Activated T-helper 2 cell treated with anti-CD3 and anti-CD28 coated beads, Interferon-gamma antibody, Interleukin-2, Interleukin-4, amounts not matched to agents 10 μg/mL and 5 μg/mL and 100 μg/mL, durations not matched to agents 14 hours and 24 hours and 36 hours (primary cell): ENCODE measurements around the gene TCP10L. TPM values are rescaled to one million over a fixed set of nuclear protein-coding genes. Genes with fewer than 3 reads are reported as not detected.

ENCODE experiments used
- DNase-seq: peaks from one replicate; pipeline ENCODE4 v3.0.0; 2021; ENCODE audit warnings: low spot score
- H3K27ac Mint-ChIP-seq: one replicate; pipeline ENCODE4 v1.8.0; 2021; ENCODE audit warnings: mixed read lengths
- H3K27me3 Mint-ChIP-seq: one replicate; pipeline ENCODE4 v1.8.0; 2021; ENCODE audit warnings: low read depth, mixed read lengths
- H3K36me3 Mint-ChIP-seq: one replicate; pipeline ENCODE4 v1.8.0; 2021; ENCODE audit warnings: low read depth, mixed read lengths
- H3K4me1 Mint-ChIP-seq: one replicate; pipeline ENCODE4 v1.8.0; 2021; ENCODE audit warnings: low read depth, mixed read lengths
- H3K4me3 Mint-ChIP-seq: one replicate; pipeline ENCODE4 v1.8.0; 2021; ENCODE audit warnings: low read depth, mild to moderate bottlenecking, moderate library complexity, mixed read lengths
- H3K9me3 Mint-ChIP-seq: one replicate; pipeline ENCODE4 v1.8.0; 2021; ENCODE audit warnings: mixed read lengths
- intact Hi-C: fragments of 100-400 bp; cut with micrococcal nuclease; formaldehyde crosslinking; loops from one replicate; pipeline ENCODE4 v1.15.1; 2023
- total RNA-seq: library from RNA; stranded (reverse); gene quantifications from 2 replicates; pipeline ENCODE4 v1.2.3, GENCODE V29; 2022

TCP10L gene
- total RNA-seq, 1 donor from 2014 or later: 1.3 TPM

DNA sequence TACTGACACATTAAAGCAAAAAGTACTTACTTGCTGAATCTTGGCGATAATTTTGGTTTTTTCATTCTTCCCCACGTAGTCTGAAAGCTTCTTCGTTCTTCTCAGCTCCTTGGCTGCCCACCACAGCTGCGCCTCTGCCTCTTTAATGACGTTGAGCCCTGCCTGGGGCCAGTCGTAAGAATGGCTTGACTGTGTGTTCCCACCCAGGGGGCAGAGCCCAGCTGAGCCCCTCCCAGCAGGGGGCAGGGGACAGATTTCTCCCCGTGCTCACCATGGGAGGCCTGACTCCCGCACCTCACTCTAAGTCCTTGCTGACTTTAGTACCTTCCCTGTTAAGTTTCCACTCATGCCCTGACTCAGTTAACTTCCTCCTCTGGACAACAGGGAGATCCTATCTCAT is 17.8 kb upstream of the TCP10L start:
- no peaks in the 10 kb centered on the region for H3K4me1 Mint-ChIP-seq
- no peaks in the 10 kb centered on the region for H3K9me3 Mint-ChIP-seq
- H3K27ac Mint-ChIP-seq: no peak overlapping the region
- no peak for DNase-seq
- H3K27me3 Mint-ChIP-seq: no peaks in the 10 kb centered on the region
- peaks cover 54% of the 10 kb centered on the region for H3K36me3 Mint-ChIP-seq
- intact Hi-C loops: loop anchor here (5.0 kb wide), 1 partner anchor 36 kb away; no protein-coding TSS in a partner anchor
- no peak overlapping the region for H3K4me3 Mint-ChIP-seq

DNA sequence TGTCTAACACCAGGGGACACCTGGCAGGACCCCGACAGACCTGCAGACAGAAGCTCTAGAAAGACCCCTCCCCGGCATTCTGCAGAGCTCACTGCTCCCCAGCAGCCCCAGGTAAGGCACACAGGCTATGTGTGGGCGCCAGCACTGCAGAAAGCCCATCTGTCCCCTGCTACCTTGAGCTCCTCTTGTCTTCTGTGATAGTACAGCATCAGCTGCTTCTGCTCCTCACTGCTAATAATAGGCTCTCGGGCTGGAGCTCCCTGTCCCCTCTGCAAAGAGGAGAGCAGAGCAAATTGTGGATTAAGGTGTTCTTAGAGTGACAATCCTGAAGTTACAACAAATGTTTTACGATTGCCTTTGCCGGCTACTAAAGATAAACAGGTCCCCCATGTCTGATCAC is 16.8 kb upstream of the TCP10L start:
- intact Hi-C loops: loop anchor here (5.0 kb wide), 1 partner anchor 35 kb away; no protein-coding TSS in a partner anchor
- Mint-ChIP-seq H3K36me3 (peaks cover 47% of the 10 kb centered on the region), H3K4me1 (no peaks in the 10 kb centered on the region), H3K4me3 (no peak overlapping the region), H3K27ac (no peak overlapping the region), H3K27me3 (no peaks in the 10 kb centered on the region), H3K9me3 (no peaks in the 10 kb centered on the region)
- no peak for DNase-seq

DNA sequence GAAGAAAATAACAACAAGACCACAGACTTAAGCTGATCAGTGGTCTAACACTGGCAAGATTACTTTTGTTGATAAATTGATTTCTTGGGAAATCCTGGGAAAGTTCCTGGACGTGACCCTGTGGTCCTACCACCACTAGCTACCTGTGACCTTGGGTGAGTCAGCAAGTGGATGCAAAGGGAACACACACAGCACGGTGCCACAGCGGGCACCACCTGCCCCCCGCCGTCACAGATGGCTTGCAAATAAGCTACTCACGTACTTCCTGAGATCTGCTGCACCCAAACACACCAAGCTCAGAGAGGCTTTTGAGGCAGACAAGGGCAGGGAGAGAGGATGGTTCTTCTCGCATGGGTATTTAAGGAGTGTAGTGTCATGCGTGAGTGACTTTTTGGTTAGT is 14.2 kb upstream of the TCP10L start:
- intact Hi-C loops: no loop called here
- peaks cover 27% of the 10 kb centered on the region for H3K36me3 Mint-ChIP-seq
- no peaks in the 10 kb centered on the region for H3K9me3 Mint-ChIP-seq
- no peak for DNase-seq
- H3K27ac Mint-ChIP-seq: no peak overlapping the region
- no peaks in the 10 kb centered on the region for H3K27me3 Mint-ChIP-seq
- peaks cover 3% of the 10 kb centered on the region for H3K4me1 Mint-ChIP-seq
- H3K4me3 Mint-ChIP-seq: no peak overlapping the region

DNA sequence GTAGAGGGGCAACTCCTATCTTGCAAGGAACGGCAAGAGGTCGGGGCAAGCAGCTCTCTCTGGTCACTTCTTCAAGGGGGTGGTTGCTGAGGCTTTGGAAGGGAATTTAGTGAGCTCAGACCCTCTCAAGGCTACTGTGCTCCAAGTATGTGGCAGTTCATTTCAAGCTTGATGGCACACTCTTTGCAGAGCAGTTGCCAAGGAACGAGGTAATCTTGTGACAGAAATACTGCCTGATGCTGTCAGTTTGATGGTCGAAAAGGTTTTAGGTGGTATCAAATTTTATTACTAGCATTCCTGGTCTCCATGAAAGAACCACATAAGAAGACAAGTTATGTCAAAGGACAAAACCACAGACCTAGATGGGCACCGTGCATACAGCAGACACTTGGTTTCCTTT is 13.8 kb upstream of the TCP10L start:
- intact Hi-C loops: no loop called here
- H3K27ac Mint-ChIP-seq: no peak overlapping the region
- no peak overlapping the region for H3K4me3 Mint-ChIP-seq
- no peak for DNase-seq
- H3K27me3 Mint-ChIP-seq: no peaks in the 10 kb centered on the region
- peaks cover 23% of the 10 kb centered on the region for H3K36me3 Mint-ChIP-seq
- peaks cover 3% of the 10 kb centered on the region for H3K4me1 Mint-ChIP-seq
- H3K9me3 Mint-ChIP-seq: no peaks in the 10 kb centered on the region

DNA sequence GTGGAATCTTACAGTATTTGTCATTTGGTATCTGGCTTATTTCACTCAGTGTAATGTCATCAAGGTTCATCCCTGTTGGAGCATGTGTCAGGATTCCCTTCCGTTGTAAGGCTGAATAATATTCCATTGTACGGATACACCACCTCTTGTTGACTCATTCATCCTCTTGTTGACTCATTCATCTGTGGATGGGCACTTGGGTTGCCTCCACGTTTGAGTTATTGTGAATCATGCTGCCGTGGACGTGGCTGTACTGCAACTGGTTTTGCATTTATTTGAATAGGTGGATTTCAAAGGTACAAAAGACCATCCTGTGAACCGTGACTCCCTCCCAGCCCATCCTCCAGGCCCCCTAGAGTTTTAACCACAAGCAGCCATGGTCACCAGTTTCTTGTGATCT is 11.9 kb upstream of the TCP10L start:
- H3K27ac Mint-ChIP-seq: no peak overlapping the region
- intact Hi-C loops: no loop called here
- no peak for DNase-seq
- peaks cover 6% of the 10 kb centered on the region for H3K36me3 Mint-ChIP-seq
- no peaks in the 10 kb centered on the region for H3K9me3 Mint-ChIP-seq
- no peak overlapping the region for H3K4me3 Mint-ChIP-seq
- H3K4me1 Mint-ChIP-seq: peaks cover 3% of the 10 kb centered on the region
- no peaks in the 10 kb centered on the region for H3K27me3 Mint-ChIP-seq

DNA sequence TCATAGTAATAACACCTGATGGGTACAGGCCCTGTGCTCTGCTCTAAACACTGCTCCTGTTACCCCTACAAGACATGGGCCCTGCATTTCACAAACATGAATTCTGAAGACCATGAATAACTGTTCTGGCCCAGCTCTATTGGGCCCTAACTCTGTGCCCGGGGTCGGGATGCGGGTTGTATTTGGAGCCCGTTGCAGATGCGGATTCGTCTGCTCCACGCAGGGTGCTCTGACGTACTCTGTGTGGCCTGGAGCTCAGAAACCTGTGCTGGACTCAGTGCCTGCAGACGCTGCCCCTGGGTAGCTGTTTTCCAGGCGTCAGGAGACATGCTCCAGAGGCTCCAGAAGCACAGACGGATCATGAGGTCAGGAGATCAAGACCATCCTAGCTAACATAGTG is 10.1 kb upstream of the TCP10L start:
- no peaks in the 10 kb centered on the region for H3K27me3 Mint-ChIP-seq
- H3K27ac Mint-ChIP-seq: no peak overlapping the region
- H3K4me1 Mint-ChIP-seq: peaks cover 3% of the 10 kb centered on the region
- H3K9me3 Mint-ChIP-seq: no peaks in the 10 kb centered on the region
- no peak for DNase-seq
- intact Hi-C loops: no loop called here
- no peak overlapping the region for H3K4me3 Mint-ChIP-seq
- peaks cover 4% of the 10 kb centered on the region for H3K36me3 Mint-ChIP-seq

DNA sequence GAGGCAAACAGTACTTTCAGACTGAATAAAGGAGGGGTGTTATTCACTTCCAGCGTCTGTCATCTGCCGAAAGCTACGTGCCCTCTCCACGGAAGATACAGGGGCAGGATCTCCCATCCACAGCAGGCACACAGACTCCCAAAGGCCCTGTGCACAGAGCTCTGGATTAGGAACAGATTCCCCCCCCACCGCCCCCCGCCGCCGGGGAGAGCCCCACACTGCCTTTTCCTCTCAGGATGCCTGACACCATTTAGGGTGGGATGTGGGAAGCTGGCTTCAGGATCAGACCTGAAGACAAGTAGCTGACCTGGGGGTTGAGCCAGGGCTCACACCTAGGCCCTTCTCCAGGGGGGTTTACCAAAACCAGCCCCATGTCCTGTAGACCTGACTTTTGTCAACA is 8.4 kb upstream of the TCP10L start:
- Mint-ChIP-seq H3K36me3 (no peaks in the 10 kb centered on the region), H3K9me3 (no peaks in the 10 kb centered on the region), H3K4me1 (peaks cover 3% of the 10 kb centered on the region), H3K4me3 (no peak overlapping the region), H3K27ac (no peak overlapping the region), H3K27me3 (no peaks in the 10 kb centered on the region)
- intact Hi-C loops: no loop called here
- no peak for DNase-seq

DNA sequence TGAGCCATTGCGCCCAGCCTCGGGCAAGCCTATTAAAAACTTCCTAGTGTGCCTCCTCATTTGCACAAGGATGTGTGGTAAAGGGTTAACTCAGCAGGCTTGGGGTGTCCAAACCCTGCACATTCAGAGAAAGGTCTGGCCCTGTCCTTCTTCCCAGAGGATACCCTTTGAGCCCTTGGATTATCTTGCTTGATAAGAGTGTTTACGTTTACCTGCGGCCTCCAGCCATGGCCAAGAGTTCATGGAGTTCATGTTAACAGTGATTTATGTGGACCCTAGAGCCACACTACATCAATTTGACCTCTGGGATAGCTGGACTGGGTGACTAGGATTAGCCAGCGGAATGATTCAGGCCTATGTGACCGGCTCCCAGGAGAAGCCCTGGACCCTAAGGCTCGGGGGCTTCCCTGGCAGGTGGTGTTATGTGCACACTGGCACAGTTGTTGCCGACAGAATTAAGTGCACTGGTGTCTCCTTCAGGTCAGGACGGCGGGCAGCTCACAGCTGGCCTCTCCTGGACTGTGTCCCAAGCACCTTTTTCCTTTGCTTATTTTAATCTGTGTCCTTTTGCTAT is 7.7 kb upstream of the TCP10L start:
- H3K27ac Mint-ChIP-seq: no peak overlapping the region
- H3K4me1 Mint-ChIP-seq: peaks cover 3% of the 10 kb centered on the region
- DNase-seq: no peak
- intact Hi-C loops: no loop called here
- H3K4me3 Mint-ChIP-seq: no peak overlapping the region
- no peaks in the 10 kb centered on the region for H3K36me3 Mint-ChIP-seq
- H3K27me3 Mint-ChIP-seq: no peaks in the 10 kb centered on the region
- H3K9me3 Mint-ChIP-seq: no peaks in the 10 kb centered on the region

DNA sequence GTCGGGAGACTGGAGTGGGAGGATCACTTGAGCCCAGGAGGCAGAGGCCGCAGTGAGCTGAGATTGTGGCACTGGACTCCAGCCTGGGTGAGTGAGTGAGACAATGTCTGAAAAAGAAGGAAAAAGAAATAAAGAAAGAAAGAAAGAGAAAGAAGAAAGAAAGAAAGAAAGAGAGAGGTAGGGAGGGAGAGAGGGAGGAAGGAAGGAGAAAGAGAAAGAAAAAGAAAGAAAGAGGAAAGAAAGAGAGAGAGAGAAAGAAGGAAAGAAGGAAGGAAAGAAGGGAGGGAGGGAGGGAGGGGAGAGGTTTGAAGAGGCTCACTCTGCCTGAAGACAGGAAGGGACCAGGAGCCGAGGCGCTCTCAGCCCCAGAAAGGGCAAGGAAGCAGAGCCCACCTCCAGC is 4.8 kb upstream of the TCP10L start:
- H3K27ac Mint-ChIP-seq: no peak overlapping the region
- no peak overlapping the region for H3K4me3 Mint-ChIP-seq
- no peaks in the 10 kb centered on the region for H3K4me1 Mint-ChIP-seq
- intact Hi-C loops: no loop called here
- no peak for DNase-seq
- no peaks in the 10 kb centered on the region for H3K27me3 Mint-ChIP-seq
- H3K36me3 Mint-ChIP-seq: no peaks in the 10 kb centered on the region
- no peaks in the 10 kb centered on the region for H3K9me3 Mint-ChIP-seq

DNA sequence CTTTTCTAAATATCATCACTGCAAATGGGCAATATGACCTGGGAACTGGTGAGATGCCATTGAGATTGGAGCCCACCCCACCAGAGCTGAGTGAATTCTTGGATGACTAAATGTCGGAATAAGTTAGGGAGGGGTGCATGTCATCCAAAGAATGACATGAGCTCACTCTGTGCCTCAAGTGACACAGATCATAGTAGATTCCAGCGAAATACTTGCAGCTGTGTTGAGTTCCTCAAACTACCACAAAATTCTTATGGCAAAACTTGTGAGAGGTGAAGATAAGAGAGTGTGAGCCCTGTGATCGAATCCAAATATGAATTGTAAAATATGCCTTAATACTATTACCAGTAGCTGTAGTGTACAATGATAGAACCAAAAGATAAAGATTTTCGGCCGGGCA is 2.3 kb upstream of the TCP10L start:
- no peaks in the 10 kb centered on the region for H3K9me3 Mint-ChIP-seq
- no peak overlapping the region for H3K4me3 Mint-ChIP-seq
- H3K36me3 Mint-ChIP-seq: no peaks in the 10 kb centered on the region
- no peak overlapping the region for H3K27ac Mint-ChIP-seq
- H3K4me1 Mint-ChIP-seq: no peaks in the 10 kb centered on the region
- DNase-seq: no peak
- intact Hi-C loops: no loop called here
- no peaks in the 10 kb centered on the region for H3K27me3 Mint-ChIP-seq

DNA sequence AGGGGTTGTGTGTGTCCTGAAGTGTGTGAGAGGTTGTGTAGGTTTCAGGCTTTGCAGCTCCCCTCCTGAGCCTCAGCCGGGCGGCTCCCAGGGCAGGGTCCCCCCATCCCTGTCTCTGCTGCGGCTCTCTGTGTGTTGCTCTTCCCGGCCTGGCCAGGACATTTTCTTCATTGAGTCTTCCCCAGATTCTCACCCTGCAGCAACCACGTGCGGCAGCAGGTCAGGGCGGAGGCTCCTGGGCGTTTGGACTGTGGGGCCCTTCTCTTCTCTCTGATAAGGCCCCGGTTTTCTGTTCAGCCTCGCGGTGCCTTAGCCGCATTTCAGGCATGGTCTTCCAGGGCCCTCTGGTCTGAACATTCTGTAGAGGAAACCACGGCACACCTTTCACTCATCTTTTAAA is 1.8 kb upstream of the TCP10L start:
- intact Hi-C loops: no loop called here
- Mint-ChIP-seq H3K9me3 (no peaks in the 10 kb centered on the region), H3K4me3 (no peak overlapping the region), H3K36me3 (no peaks in the 10 kb centered on the region), H3K27me3 (no peaks in the 10 kb centered on the region), H3K4me1 (no peaks in the 10 kb centered on the region), H3K27ac (no peak overlapping the region)
- DNase-seq: no peak

DNA sequence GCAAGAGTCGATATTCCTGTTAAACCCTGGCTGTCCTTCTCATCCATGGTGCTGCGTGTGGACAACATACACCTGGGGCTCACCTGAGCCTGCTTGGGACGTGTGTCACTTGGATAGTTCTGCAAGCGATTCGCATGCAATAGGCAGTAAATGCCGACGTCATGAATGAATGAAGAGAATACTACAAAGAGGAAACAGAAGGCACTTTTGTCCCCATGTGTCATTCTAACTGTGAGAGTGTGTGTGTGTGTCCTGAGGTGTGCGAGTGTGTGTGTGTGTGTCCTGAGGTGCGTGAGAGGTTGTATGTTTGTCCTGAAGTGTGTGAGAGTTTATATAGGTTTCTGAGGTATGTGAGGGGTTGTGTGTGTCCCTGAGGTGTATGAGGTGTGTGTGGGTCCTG is 647 bp upstream of the TCP10L start:
- intact Hi-C loops: no loop called here
- no peaks in the 10 kb centered on the region for H3K27me3 Mint-ChIP-seq
- no peak for DNase-seq
- no peaks in the 10 kb centered on the region for H3K9me3 Mint-ChIP-seq
- H3K27ac Mint-ChIP-seq: no peak overlapping the region
- H3K36me3 Mint-ChIP-seq: no peaks in the 10 kb centered on the region
- H3K4me3 Mint-ChIP-seq: no peak overlapping the region
- no peaks in the 10 kb centered on the region for H3K4me1 Mint-ChIP-seq

DNA sequence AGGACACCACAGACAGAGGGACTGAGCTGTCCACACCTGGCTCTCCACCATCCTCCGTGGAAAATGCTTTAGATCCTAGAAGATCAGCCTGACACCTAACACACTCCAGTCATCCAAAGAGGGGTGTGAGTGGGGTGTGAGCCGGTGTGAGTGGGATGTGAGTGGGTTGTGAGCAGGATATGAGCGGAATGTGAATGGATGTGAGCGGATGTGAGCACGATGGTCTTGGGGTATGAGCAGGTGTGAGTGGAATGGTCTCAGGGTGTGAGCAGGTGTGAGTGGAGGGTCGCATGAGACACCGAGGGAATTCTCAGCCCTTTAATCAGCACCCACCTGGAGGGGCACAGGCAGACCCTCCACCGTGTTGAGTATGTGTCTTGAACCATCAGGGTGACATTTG is 851 bp downstream of the TCP10L start:
- intact Hi-C loops: no loop called here
- H3K4me1 Mint-ChIP-seq: no peaks in the 10 kb centered on the region

DNA sequence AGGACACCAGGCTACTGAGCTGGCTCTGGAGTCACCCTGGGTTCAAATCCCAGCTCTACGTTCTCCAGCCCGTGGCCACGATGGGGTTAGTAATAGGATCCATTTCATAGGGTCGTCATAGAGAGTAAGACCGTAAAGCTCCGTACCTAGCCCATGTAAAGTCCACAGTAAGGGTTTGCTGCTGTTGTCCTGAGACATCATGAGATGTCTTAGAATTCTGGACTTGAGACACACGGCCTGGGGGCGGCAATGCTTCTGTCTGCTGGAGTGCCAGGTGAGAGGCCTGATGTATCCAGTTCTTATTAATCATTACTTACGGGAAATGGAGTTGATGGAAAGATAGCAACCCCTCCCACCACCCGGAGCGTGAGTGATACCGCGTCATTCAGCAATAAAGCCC is 3.6 kb downstream of the TCP10L start:
- H3K4me1 Mint-ChIP-seq: no peaks in the 10 kb centered on the region
- no peaks in the 10 kb centered on the region for H3K27me3 Mint-ChIP-seq
- intact Hi-C loops: no loop called here
- H3K9me3 Mint-ChIP-seq: no peaks in the 10 kb centered on the region
- no peak for DNase-seq
- no peak overlapping the region for H3K27ac Mint-ChIP-seq
- H3K36me3 Mint-ChIP-seq: no peaks in the 10 kb centered on the region
- H3K4me3 Mint-ChIP-seq: no peak overlapping the region

More for the DNA sequence above, 851 bp downstream of the TCP10L start:
- Mint-ChIP-seq H3K27me3 (no peaks in the 10 kb centered on the region), H3K9me3 (no peaks in the 10 kb centered on the region), H3K4me3 (no peak overlapping the region), H3K27ac (no peak overlapping the region), H3K36me3 (no peaks in the 10 kb centered on the region)
- DNase-seq: no peak
